K562 (cell line): ENCODE measurements around the gene DNASE1L1. TPM values are rescaled to one million over a fixed set of nuclear protein-coding genes. Genes with fewer than 3 reads are reported as not detected.

ENCODE experiments used
- AFF4 ChIP-seq: sonication (generic); formaldehyde crosslinking; IDR thresholded peaks from 2 replicates; pipeline ENCODE4 v1.8.0; 2023; ENCODE audit warnings: mild to moderate bottlenecking, missing genetic modification reagents
- ATF1 ChIP-seq, 2 experiments: fragments of 450-650 bp in 1 of 2; IDR thresholded peaks; 2 replicates each; pipeline ENCODE4 v1.6.1; 2016; ENCODE audit warnings: missing compliant biosample characterization in 1 of 2, missing genetic modification characterization in 1 of 2
- BRF2 ChIP-seq: IDR thresholded peaks from 3 replicates; pipeline ENCODE4 v1.6.1; 2011; ENCODE audit warnings: borderline replicate concordance, mild to moderate bottlenecking; ENCODE audit not compliant: insufficient read length, insufficient read depth
- CHD4 ChIP-seq: fragments of 200-600 bp; sonication (generic); IDR thresholded peaks from 3 replicates; pipeline ENCODE4 v1.6.1; 2012; ENCODE audit warnings: low read depth, mild to moderate bottlenecking, mixed read lengths, low read length, inconsistent platforms; ENCODE audit not compliant: insufficient read depth, insufficient replicate concordance, poor library complexity, severe bottlenecking
- CREB1 ChIP-seq, 2 experiments: sonication (generic) in 1 of 2; formaldehyde crosslinking in 1 of 2; IDR thresholded peaks; 2 replicates each; pipeline versions ENCODE4 v1.6.1 to v1.8.0; 2012 to 2022; ENCODE audit warnings: inconsistent platforms in 1 of 2, mild to moderate bottlenecking in 1 of 2, missing genetic modification reagents in 1 of 2, moderate library complexity in 1 of 2
- DIDO1 ChIP-seq: fragments of 450-650 bp; IDR thresholded peaks from 2 replicates; pipeline ENCODE4 v1.6.1; 2016; ENCODE audit warnings: low read depth, missing biosample characterization, missing genetic modification characterization
- ELF1 ChIP-seq: fragments of 200-800 bp; sonication (Bioruptor generic); IDR thresholded peaks from 2 replicates; pipeline ENCODE4 v1.6.1; 2016; ENCODE audit warnings: missing genetic modification characterization, missing compliant biosample characterization
- EP400 ChIP-seq: fragments of 450-650 bp; IDR thresholded peaks from 2 replicates; pipeline ENCODE4 v1.6.1; 2017; ENCODE audit warnings: antibody characterized with exemption, mild to moderate bottlenecking, moderate library complexity
- ETS1 ChIP-seq: conservative IDR thresholded peaks from 2 replicates; pipeline ENCODE4 v1.6.1; 2011; ENCODE audit warnings: low read depth, mild to moderate bottlenecking, low read length; ENCODE audit not compliant: control insufficient read depth
- GABPB1 ChIP-seq: sonication (generic); formaldehyde crosslinking; IDR thresholded peaks from 2 replicates; pipeline ENCODE4 v1.8.0; 2022; ENCODE audit warnings: mild to moderate bottlenecking, missing genetic modification reagents
- KHSRP ChIP-seq: fragments of 450-650 bp; IDR thresholded peaks from 2 replicates; pipeline ENCODE4 v1.6.1; 2017
- MCM2 ChIP-seq: fragments of 450-650 bp; IDR thresholded peaks from 2 replicates; pipeline ENCODE4 v1.6.1; 2017; ENCODE audit warnings: low read depth, mild to moderate bottlenecking
- PHF20 ChIP-seq: fragments of 450-650 bp; IDR thresholded peaks from 2 replicates; pipeline ENCODE4 v1.6.1; 2018; ENCODE audit not compliant: partially characterized antibody
- STAT5A ChIP-seq: IDR thresholded peaks from 2 replicates; pipeline ENCODE4 v1.6.1; 2012; ENCODE audit warnings: low read length, inconsistent platforms, borderline replicate concordance
- TEAD4 ChIP-seq, 2 experiments: sonication (generic) in 1 of 2; formaldehyde crosslinking in 1 of 2; IDR thresholded peaks; 2 replicates each; pipeline versions ENCODE4 v1.6.1 to v1.8.0; 2012 to 2022; ENCODE audit warnings: borderline replicate concordance in 1 of 2, inconsistent platforms in 1 of 2, low read length in 1 of 2, mild to moderate bottlenecking in 1 of 2, missing genetic modification reagents in 1 of 2
- ZNF431 ChIP-seq: sonication (generic); formaldehyde crosslinking; IDR thresholded peaks from 2 replicates; pipeline ENCODE4 v1.8.0; 2022; ENCODE audit warnings: mild to moderate bottlenecking, missing genetic modification reagents
- ZNF561 ChIP-seq: fragments of 450-650 bp; formaldehyde crosslinking; conservative IDR thresholded peaks from 2 replicates; pipeline ENCODE4 v1.4.0; 2020; ENCODE audit warnings: mild to moderate bottlenecking, moderate library complexity
- ZNF766 ChIP-seq: fragments of 200-800 bp; sonication (Bioruptor generic); conservative IDR thresholded peaks from 2 replicates; pipeline ENCODE4 v1.6.1; 2016; ENCODE audit warnings: missing genetic modification characterization, missing compliant biosample characterization
- polyA plus RNA-seq, 8 experiments: library from polyadenylated mRNA; depleted of rRNA in 4 of 8; stranded (reverse) in 5 of 8; unstranded in 3 of 8; fragments of >200 nt; fragmentation: Nextera tagmentation in 2 of 8; fragmentation: Illumina TruSeq in 1 of 8; extraction: Ambion mirVana in 2 of 8; extraction: Trizol in 1 of 8; gene quantifications; 2 replicates each; pipeline versions ENCODE4 v1.2.1 to v1.2.3, GENCODE V29; 2011 to 2014; ENCODE audit warnings: inconsistent platforms in 1 of 8, missing spikeins in 1 of 8
- total RNA-seq, 7 experiments: library from RNA; depleted of rRNA in 6 of 7; stranded (reverse); fragments of >200 nt in 6 of 7; fragmentation: Illumina TruSeq in 2 of 7; extraction: Trizol in 2 of 7; gene quantifications; 2 replicates each; pipeline versions ENCODE4 v1.2.1 to v1.2.3, GENCODE V29; 2011 to 2021; ENCODE audit warnings: low replicate concordance in 1 of 7

DNASE1L1 gene
- total and polyA plus RNA-seq, 9 of the 15 experiments (the other 6 are each of a cell fraction or from before 2014, with no cell fraction given) = 0.73 to 12.6 (median 7.9) TPM

- peak; percentile 39; the same call in 1 of the 2 replicates for TF ChIP-seq CREB1 (IDR thresholded peaks at IDR 0.05)
- TF ChIP-seq CREB1 (CRISPR knock-in tag; IDR thresholded peaks at IDR 0.05) = peak; percentile 74
- 0 out of 2 replicates have a peak, but pooled peaks have one; percentile 9 for TF ChIP-seq AFF4 (CRISPR knock-in tag)
- TF ChIP-seq CHD4 = no peak
- TF ChIP-seq TEAD4 (IDR thresholded peaks at IDR 0.05; ENCODE audit: low read length) = no peak
- TF ChIP-seq TEAD4 (CRISPR knock-in tag; IDR thresholded peaks at IDR 0.05; ENCODE audit: borderline replicate concordance) = no peak
- TF ChIP-seq GABPB1 (CRISPR knock-in tag) = peak; percentile 63
- no peak for TF ChIP-seq STAT5A
- TF ChIP-seq ATF1 (CRISPR knock-in tag; IDR thresholded peaks at IDR 0.05) = no peak
- peak; percentile 72; the same call in 1 of the 2 replicates for TF ChIP-seq ATF1 (tag; IDR thresholded peaks at IDR 0.05)
- no peak for TF ChIP-seq DIDO1 (tag)
- TF ChIP-seq BRF2 = no peak
- 0 out of 2 replicates have a peak, but pooled peaks have one; percentile 61 for TF ChIP-seq ETS1
- TF ChIP-seq PHF20 = peak; percentile 65
- peak; percentile 59 for TF ChIP-seq ZNF431 (CRISPR knock-in tag)
- TF ChIP-seq MCM2 = no peak
- no peak for TF ChIP-seq ELF1 (tag)
- TF ChIP-seq KHSRP = no peak
- no peak for TF ChIP-seq ZNF561 (CRISPR knock-in tag)
- no peak for TF ChIP-seq ZNF766 (CRISPR knock-in tag)
- peak; percentile 59; the same call in 1 of the 2 replicates for TF ChIP-seq EP400
Observed at GRCh38 chrX:154428176-154429171, 19.4 kb upstream of the DNASE1L1 start, which contains the start of gene ATP6AP1 (continued).
